Panc1 (cell line): ENCODE data around the gene KATNAL1. TPM values are rescaled to one million over a fixed set of nuclear protein-coding genes. Genes with fewer than 3 reads are reported as not detected.

Experiments used
- ATAC-seq: fragments of 200-7000 bp; cut with Tn5 transposase; 2 replicates; pipeline ENCODE4 v1.9.1; 2020; ENCODE audit warnings: mild to moderate bottlenecking, moderate library complexity
- BruUV-seq: library from RNA; stranded (reverse); fragments of 400-500 nt; replicated peaks from 2 replicates; lab custom pipeline; 2021; lab: Mats Ljungman, UMichigan
- CTCF ChIA-PET: fragments of 300-600 bp; sonication (Branson Sonifier 250); formaldehyde crosslinking; loops from one replicate; lab custom pipeline; 2022; ENCODE audit warnings: antibody characterized with exemption; lab: Charles Lee
- POLR2A ChIA-PET: fragments of 300-600 bp; sonication (Branson Sonifier 250); formaldehyde crosslinking; loops from one replicate; lab custom pipeline; 2022; ENCODE audit warnings: antibody characterized with exemption; lab: Charles Lee
- DNase-seq: peaks from one replicate; pipeline ENCODE4 v3.0.0-alpha.2; 2010; ENCODE audit warnings: low read depth, low spot score
- H3K27ac ChIP-seq: 2 replicates; pipeline ENCODE4 v1.5.1; 2011; ENCODE audit warnings: mild to moderate bottlenecking, low read length, inconsistent platforms
- H3K27me3 ChIP-seq: fragments of 200-500 bp; sonication (Bioruptor generic); 2 replicates; pipeline ENCODE4 v1.6.0; 2014; ENCODE audit warnings: low read length, inconsistent platforms; ENCODE audit not compliant: control insufficient read depth, insufficient read depth
- H3K36me3 ChIP-seq: fragments of 200-500 bp; sonication (Bioruptor generic); 2 replicates; pipeline ENCODE4 v1.5.1; 2014; ENCODE audit warnings: inconsistent platforms, mild to moderate bottlenecking, low read length, moderate library complexity; ENCODE audit not compliant: control insufficient read depth, insufficient read depth
- H3K4me1 ChIP-seq: 2 replicates; pipeline ENCODE4 v1.5.1; 2011; ENCODE audit warnings: inconsistent platforms, mild to moderate bottlenecking, low read length, moderate library complexity; ENCODE audit not compliant: control insufficient read depth, insufficient read depth
- H3K4me3 ChIP-seq, 2 experiments: 2 replicates each; pipeline ENCODE4 v1.5.1; 2011 to 2012; ENCODE audit warnings: low read depth in 2 of 2, low read length in 2 of 2, mild to moderate bottlenecking in 2 of 2, inconsistent platforms in 1 of 2, moderate library complexity in 1 of 2
- H3K9me3 ChIP-seq: fragments of 200-500 bp; sonication (Bioruptor generic); 2 replicates; pipeline ENCODE4 v1.5.1; 2014; ENCODE audit warnings: low read depth, mild to moderate bottlenecking, inconsistent platforms, low read length, moderate library complexity; ENCODE audit not compliant: control insufficient read depth, insufficient read depth
- POLR2AphosphoS5 ChIP-seq: IDR thresholded peaks from 2 replicates; pipeline ENCODE4 v1.6.1; 2012; ENCODE audit warnings: mild to moderate bottlenecking, low read depth, low read length, moderate library complexity
- SIN3A ChIP-seq: IDR thresholded peaks from 2 replicates; pipeline ENCODE4 v1.6.1; 2012; ENCODE audit warnings: low read depth, mild to moderate bottlenecking, low read length, moderate library complexity, borderline replicate concordance; ENCODE audit not compliant: insufficient read depth
- TCF7L2 ChIP-seq: IDR thresholded peaks from 2 replicates; pipeline ENCODE4 v1.6.1; 2011; ENCODE audit warnings: mild to moderate bottlenecking, low read depth, low read length, inconsistent platforms
- in situ Hi-C: cut with HindIII; loops from 2 replicates; pipeline ENCODE4 v1.10.0; 2016; ENCODE audit warnings: low sequenced_read_pairs, low pct_unique_long_range_greater_than_20kb
- intact Hi-C: fragments of 100-400 bp; cut with micrococcal nuclease; formaldehyde crosslinking; loops from one replicate; pipeline ENCODE4 v1.10.0; 2022; ENCODE audit not compliant: unreplicated experiment
- total RNA-seq: library from RNA; stranded (reverse); gene quantifications from one replicate; pipeline ENCODE4 v1.2.1, GENCODE V29; 2021; ENCODE audit not compliant: unreplicated experiment
- TF ChIP-seq, protein P1 (sequence below), 2 experiments: IDR thresholded peaks; 2 replicates each; pipeline ENCODE4 v1.6.1; 2011 to 2012; ENCODE audit warnings: low read depth in 2 of 2, control low read depth in 1 of 2, low read length in 1 of 2, mild to moderate bottlenecking in 1 of 2, moderate library complexity in 1 of 2; ENCODE audit not compliant: insufficient read depth in 1 of 2
- TF ChIP-seq, protein P2 (sequence below): fragments of 450-650 bp; IDR thresholded peaks from 2 replicates; pipeline ENCODE4 v1.5.1; 2017; ENCODE audit warnings: mild to moderate bottlenecking

Gene KATNAL1
- total RNA-seq, 1 experiment from 2014 or later, result 34.3 TPM

DNA sequence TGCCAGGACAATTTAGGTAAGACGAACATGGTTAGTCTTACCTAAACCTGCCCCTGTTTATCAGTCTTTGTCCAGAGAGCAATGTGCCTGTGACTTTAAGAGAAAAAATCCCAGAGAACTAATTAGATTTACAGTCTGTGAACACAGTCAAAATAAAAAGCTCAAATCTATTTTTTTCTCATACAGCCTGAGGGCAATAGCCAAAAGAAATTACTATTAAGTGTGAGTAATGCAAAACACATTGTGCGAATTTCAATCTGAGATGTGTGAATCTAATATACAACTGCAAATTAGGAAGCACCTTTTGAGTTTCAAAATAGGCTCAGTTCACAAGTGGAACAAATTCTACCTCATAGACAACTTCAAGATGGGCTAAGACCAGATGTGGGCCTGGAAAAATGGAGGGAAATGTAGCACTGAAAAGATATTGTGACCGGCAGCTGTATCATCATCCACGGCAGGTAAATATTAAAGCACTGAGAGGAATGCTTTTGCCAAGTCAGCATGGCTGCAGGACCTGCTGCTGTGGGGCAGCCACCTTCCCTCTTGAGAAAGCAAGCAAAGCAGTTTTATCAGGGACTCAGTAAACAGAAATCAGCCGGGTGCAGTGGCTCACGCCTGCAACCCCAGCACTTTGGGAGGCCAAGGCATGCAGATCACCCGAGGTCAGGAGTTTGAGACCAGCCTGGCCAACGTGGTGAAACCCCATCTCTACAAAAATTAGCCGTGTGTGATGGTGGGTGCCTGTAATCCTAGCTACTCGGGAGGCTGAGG lies 114.8 kb downstream of the KATNAL1 start:
- BruUV-seq, result no TSS peak
- H3K4me1 ChIP-seq, result no peaks in the 10 kb centered on the region
- ATAC-seq, result no peak
- H3K9me3 ChIP-seq, result no peaks in the 10 kb centered on the region
- H3K27me3 ChIP-seq, result no peaks in the 10 kb centered on the region
- no peak overlapping the region for H3K4me3 ChIP-seq
- no peak overlapping the region for H3K27ac ChIP-seq
- POLR2A ChIA-PET, result no interaction called here
- no peaks in the 10 kb centered on the region for H3K36me3 ChIP-seq
- TF ChIP-seq, protein P1, sequence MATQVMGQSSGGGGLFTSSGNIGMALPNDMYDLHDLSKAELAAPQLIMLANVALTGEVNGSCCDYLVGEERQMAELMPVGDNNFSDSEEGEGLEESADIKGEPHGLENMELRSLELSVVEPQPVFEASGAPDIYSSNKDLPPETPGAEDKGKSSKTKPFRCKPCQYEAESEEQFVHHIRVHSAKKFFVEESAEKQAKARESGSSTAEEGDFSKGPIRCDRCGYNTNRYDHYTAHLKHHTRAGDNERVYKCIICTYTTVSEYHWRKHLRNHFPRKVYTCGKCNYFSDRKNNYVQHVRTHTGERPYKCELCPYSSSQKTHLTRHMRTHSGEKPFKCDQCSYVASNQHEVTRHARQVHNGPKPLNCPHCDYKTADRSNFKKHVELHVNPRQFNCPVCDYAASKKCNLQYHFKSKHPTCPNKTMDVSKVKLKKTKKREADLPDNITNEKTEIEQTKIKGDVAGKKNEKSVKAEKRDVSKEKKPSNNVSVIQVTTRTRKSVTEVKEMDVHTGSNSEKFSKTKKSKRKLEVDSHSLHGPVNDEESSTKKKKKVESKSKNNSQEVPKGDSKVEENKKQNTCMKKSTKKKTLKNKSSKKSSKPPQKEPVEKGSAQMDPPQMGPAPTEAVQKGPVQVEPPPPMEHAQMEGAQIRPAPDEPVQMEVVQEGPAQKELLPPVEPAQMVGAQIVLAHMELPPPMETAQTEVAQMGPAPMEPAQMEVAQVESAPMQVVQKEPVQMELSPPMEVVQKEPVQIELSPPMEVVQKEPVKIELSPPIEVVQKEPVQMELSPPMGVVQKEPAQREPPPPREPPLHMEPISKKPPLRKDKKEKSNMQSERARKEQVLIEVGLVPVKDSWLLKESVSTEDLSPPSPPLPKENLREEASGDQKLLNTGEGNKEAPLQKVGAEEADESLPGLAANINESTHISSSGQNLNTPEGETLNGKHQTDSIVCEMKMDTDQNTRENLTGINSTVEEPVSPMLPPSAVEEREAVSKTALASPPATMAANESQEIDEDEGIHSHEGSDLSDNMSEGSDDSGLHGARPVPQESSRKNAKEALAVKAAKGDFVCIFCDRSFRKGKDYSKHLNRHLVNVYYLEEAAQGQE (IDR thresholded peaks at IDR 0.05; ENCODE audit: insufficient read depth in 1 of 2, low read depth in 2 of 2, low read length in 1 of 2), result no peak
- TF ChIP-seq SIN3A (no peak), POLR2AphosphoS5 (no peak), TCF7L2 (no peak)
- TF ChIP-seq, protein P2, sequence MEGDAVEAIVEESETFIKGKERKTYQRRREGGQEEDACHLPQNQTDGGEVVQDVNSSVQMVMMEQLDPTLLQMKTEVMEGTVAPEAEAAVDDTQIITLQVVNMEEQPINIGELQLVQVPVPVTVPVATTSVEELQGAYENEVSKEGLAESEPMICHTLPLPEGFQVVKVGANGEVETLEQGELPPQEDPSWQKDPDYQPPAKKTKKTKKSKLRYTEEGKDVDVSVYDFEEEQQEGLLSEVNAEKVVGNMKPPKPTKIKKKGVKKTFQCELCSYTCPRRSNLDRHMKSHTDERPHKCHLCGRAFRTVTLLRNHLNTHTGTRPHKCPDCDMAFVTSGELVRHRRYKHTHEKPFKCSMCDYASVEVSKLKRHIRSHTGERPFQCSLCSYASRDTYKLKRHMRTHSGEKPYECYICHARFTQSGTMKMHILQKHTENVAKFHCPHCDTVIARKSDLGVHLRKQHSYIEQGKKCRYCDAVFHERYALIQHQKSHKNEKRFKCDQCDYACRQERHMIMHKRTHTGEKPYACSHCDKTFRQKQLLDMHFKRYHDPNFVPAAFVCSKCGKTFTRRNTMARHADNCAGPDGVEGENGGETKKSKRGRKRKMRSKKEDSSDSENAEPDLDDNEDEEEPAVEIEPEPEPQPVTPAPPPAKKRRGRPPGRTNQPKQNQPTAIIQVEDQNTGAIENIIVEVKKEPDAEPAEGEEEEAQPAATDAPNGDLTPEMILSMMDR, result no peak
- in situ Hi-C loops (no loop called here), intact Hi-C loops (no loop called here)
- no peak for DNase-seq
- CTCF ChIA-PET, result no interaction called here

DNA sequence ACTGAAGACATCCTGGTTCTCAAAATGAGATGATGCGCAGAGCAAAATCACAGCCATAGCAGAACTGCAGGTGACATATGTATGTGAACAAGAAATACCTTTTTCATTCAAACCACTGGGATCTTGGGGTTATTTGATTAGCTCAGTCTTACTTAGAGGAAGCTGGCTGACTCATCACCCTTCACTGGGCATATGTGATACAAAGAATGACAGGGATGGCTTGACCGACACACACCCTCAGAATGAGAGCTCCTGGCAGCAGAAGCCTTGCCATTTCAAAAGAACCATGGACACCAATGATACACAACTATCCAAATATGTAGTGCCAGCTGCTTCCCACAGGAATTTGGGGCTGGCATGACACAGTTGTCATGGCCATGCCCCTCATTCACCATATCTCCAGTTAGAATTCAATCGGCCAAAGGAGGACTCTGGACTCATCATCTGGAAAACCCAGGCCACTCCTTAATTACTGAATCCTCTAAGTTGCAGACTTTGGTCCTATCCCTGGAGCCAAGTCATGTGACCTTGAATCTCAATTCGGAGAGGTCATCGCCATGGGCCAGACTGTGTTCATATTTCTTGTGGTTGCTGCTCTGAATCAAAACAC lies 115.8 kb downstream of the KATNAL1 start:
- no peaks in the 10 kb centered on the region for H3K36me3 ChIP-seq
- no peak overlapping the region for H3K27ac ChIP-seq
- no peak overlapping the region for H3K4me3 ChIP-seq
- TF ChIP-seq SIN3A, result no peak
- TF ChIP-seq POLR2AphosphoS5, result no peak
- TF ChIP-seq, protein P2, result no peak
- no peak for TF ChIP-seq TCF7L2
- TF ChIP-seq, protein P1 (IDR thresholded peaks at IDR 0.05; ENCODE audit: insufficient read depth in 1 of 2, low read depth in 2 of 2, low read length in 1 of 2), result no peak
- no peaks in the 10 kb centered on the region for H3K27me3 ChIP-seq
- BruUV-seq, result no TSS peak
- ATAC-seq (no peak), DNase-seq (no peak)
- ChIA-PET CTCF (no interaction called here), POLR2A (no interaction called here)
- H3K9me3 ChIP-seq, result no peaks in the 10 kb centered on the region
- in situ Hi-C loops, result no loop called here
- H3K4me1 ChIP-seq, result no peaks in the 10 kb centered on the region
- intact Hi-C loops, result no loop called here
